RWPE1 (cell line): ENCODE data around the gene GDPD5.

ENCODE experiments used
- CTCF ChIA-PET: fragments of 350-600 bp; sonication (Branson Sonifier 250); formaldehyde crosslinking; extraction: SDS; loops from one replicate; lab custom pipeline; 2021; lab: Yijun Ruan, JAX
- POLR2A ChIA-PET: fragments of 400-600 bp; formaldehyde crosslinking; extraction: SDS; loops from one replicate; lab custom pipeline; 2020; ENCODE audit warnings: antibody characterized with exemption; ENCODE audit not compliant: low non-redundant PET; lab: Yijun Ruan, JAX
- DNase-seq: peaks from one replicate; pipeline ENCODE4 v3.0.0; 2012; ENCODE audit warnings: low spot score
- H3K27ac ChIP-seq: fragments of 450-650 bp; 2 replicates; pipeline ENCODE4 v1.5.1; 2017
- CTCF ChIP-seq: fragments of 450-650 bp; conservative IDR thresholded peaks from 2 replicates; pipeline ENCODE4 v1.5.1; 2017; ENCODE audit warnings: low read depth, mild to moderate bottlenecking

GDPD5 gene

GRCh38 chr11:75533896-75534258 is 8.1 kb upstream of the GDPD5 start:
- ChIA-PET CTCF (interaction anchor here (0.7 to 3.3 kb wide), 3 partner anchors 106 to 329 kb away, joined by 3 to 16 read pairs (median 5); no protein-coding TSS in a partner anchor), POLR2A (no interaction called here)
- no peak for DNase-seq
- no peak for TF ChIP-seq CTCF
- no peak overlapping the region for H3K27ac ChIP-seq

GRCh38 chr11:75532200-75533048 is 6.7 kb upstream of the GDPD5 start:
- no peak overlapping the region for H3K27ac ChIP-seq
- ChIA-PET CTCF (interaction anchor here (0.6 to 3.3 kb wide), 8 partner anchors 10 to 226 kb away, joined by 3 to 42 read pairs (median 4); no protein-coding TSS in a partner anchor), POLR2A (no interaction called here)
- DNase-seq, result peak; percentile 74
- peak; percentile 83 for TF ChIP-seq CTCF

- DNase-seq, result no peak
- TF ChIP-seq CTCF, result no peak
- POLR2A ChIA-PET, result no interaction called here
- CTCF ChIA-PET, result interaction anchor here (0.6 to 3.3 kb wide), 8 partner anchors 16 to 143 kb away, joined by 3 to 42 read pairs (median 4); no protein-coding TSS in a partner anchor
- H3K27ac ChIP-seq, result no peak overlapping the region
Measured at GRCh38 chr11:75531325-75531724, 5.6 kb upstream of the GDPD5 start.

GRCh38 chr11:75530577-75530976 is 4.8 kb upstream of the GDPD5 start:
- no peak for DNase-seq
- CTCF ChIA-PET, result interaction anchor here (0.5 to 2.9 kb wide), 5 partner anchors 9 to 250 kb away, joined by 3 to 42 read pairs (median 4); no protein-coding TSS in a partner anchor
- POLR2A ChIA-PET, result no interaction called here
- no peak overlapping the region for H3K27ac ChIP-seq
- TF ChIP-seq CTCF, result no peak

- no peak overlapping the region for H3K27ac ChIP-seq
- no peak for DNase-seq
- no peak for TF ChIP-seq CTCF
- ChIA-PET CTCF (interaction anchor here (0.8 to 1.1 kb wide), 2 partner anchors 83 to 120 kb away, joined by 3 read pairs; no protein-coding TSS in a partner anchor), POLR2A (interaction anchor here (0.7 kb wide), 1 partner anchor 60 kb away, joined by 6 read pairs; no protein-coding TSS in a partner anchor)
Measured at GRCh38 chr11:75527938-75528735, 2.4 kb upstream of the GDPD5 start.

- CTCF ChIA-PET, result interaction anchor here (0.5 to 1.1 kb wide), 2 partner anchors 82 to 101 kb away, joined by 3 read pairs; no protein-coding TSS in a partner anchor
- no peak for DNase-seq
- no peak for TF ChIP-seq CTCF
- H3K27ac ChIP-seq, result no peak overlapping the region
- POLR2A ChIA-PET, result no interaction called here
Measured at GRCh38 chr11:75527130-75527529, 1.4 kb upstream of the GDPD5 start.
